ENCODE data around the gene COBLL1.

GRCh38 chr2:164803776-164804466 lies 37.7 kb downstream of the COBLL1 start:
- TF ChIP-seq CTCF (IDR thresholded peaks at IDR 0.05): no peak
- TF ChIP-seq EZH2phosphoT487 (IDR thresholded peaks at IDR 0.05): no peak

All from neural progenitor cell (in vitro differentiated cells).